ENCODE data around the gene SMCP. TPM values are rescaled to one million over a fixed set of nuclear protein-coding genes. Genes with fewer than 3 reads are reported as not detected.

The SMCP gene
- total RNA-seq, 1 donor from 2014 or later, result not detected

DNA sequence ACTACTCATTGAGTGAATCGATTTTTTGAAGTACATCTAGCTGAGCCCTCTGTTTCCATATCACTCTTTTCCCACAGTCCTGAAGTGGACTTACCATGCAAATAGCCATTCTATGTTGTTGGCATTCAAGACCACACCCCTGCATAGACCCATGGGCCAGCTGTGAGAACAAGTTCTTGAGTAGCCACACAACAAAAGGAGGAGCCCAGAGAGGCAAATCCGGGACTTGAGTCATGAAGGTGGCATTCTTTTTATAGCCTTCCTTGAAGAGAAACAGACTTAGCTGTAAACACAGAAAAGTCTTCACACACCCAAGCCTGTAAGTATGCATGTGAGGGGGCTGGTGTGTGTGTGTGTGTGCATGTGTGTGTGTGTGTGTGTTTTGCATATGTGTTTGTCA is 55.1 kb downstream of the SMCP start:
- H3K4me3 ChIP-seq, result no peak overlapping the region
- H3K4me1 ChIP-seq, result no peaks in the 10 kb centered on the region
- intact Hi-C loops (cut with micrococcal nuclease), result no loop called here
- H3K27ac ChIP-seq (replicated peaks), result no peak overlapping the region
- H3K9me3 ChIP-seq (replicated peaks), result peaks cover 5% of the 10 kb centered on the region
- H3K36me3 ChIP-seq, result no peaks in the 10 kb centered on the region
- H3K27me3 ChIP-seq (ENCODE audit: low read depth), result no peaks in the 10 kb centered on the region
- TF ChIP-seq, protein P1, sequence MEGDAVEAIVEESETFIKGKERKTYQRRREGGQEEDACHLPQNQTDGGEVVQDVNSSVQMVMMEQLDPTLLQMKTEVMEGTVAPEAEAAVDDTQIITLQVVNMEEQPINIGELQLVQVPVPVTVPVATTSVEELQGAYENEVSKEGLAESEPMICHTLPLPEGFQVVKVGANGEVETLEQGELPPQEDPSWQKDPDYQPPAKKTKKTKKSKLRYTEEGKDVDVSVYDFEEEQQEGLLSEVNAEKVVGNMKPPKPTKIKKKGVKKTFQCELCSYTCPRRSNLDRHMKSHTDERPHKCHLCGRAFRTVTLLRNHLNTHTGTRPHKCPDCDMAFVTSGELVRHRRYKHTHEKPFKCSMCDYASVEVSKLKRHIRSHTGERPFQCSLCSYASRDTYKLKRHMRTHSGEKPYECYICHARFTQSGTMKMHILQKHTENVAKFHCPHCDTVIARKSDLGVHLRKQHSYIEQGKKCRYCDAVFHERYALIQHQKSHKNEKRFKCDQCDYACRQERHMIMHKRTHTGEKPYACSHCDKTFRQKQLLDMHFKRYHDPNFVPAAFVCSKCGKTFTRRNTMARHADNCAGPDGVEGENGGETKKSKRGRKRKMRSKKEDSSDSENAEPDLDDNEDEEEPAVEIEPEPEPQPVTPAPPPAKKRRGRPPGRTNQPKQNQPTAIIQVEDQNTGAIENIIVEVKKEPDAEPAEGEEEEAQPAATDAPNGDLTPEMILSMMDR (IDR thresholded peaks at IDR 0.05; ENCODE audit: borderline replicate concordance), result no peak
- DNase-seq, result no peak

Other genes starting within 250 kb of the SMCP start
- gene LCE2D, start 214.9 kb upstream of the SMCP start, total RNA-seq, result not detected
- not detected for gene LCE2C, start 203.0 kb upstream of the SMCP start, total RNA-seq
- gene LCE2B, start 192.2 kb upstream of the SMCP start, total RNA-seq, result not detected
- gene LCE2A, start 180.0 kb upstream of the SMCP start, total RNA-seq, result not detected
- gene LCE4A, start 170.2 kb upstream of the SMCP start, total RNA-seq, result not detected
- not detected for gene KPRP, start 120.3 kb upstream of the SMCP start, total RNA-seq
- gene LCE1F, start 103.2 kb upstream of the SMCP start, total RNA-seq, result not detected
- gene LCE1E, start 92.1 kb upstream of the SMCP start, total RNA-seq, result not detected
- not detected for gene LCE1D, start 81.6 kb upstream of the SMCP start, total RNA-seq
- not detected for gene LCE1C, start 71.7 kb upstream of the SMCP start, total RNA-seq
- not detected for gene LCE1B, start 66.4 kb upstream of the SMCP start, total RNA-seq
- not detected for gene LCE1A, start 50.8 kb upstream of the SMCP start, total RNA-seq
- not detected for gene LCE6A, start 35.5 kb upstream of the SMCP start, total RNA-seq
- gene LCE7A, start 18.3 kb upstream of the SMCP start, total RNA-seq, result not detected
- gene IVL, start 30.2 kb downstream of the SMCP start, total RNA-seq, result not detected
- not detected for gene SPRR5, start 68.9 kb downstream of the SMCP start, total RNA-seq
- gene SPRR4, start 92.3 kb downstream of the SMCP start, total RNA-seq, result not detected
- not detected for gene SPRR1A, start 105.8 kb downstream of the SMCP start, total RNA-seq
- gene SPRR3, start 123.4 kb downstream of the SMCP start, total RNA-seq, result not detected
- not detected for gene SPRR1B, start 152.9 kb downstream of the SMCP start, total RNA-seq
- gene SPRR2D, start 162.8 kb downstream of the SMCP start, total RNA-seq, result not detected
- gene SPRR2A, start 179.2 kb downstream of the SMCP start, total RNA-seq, result not detected
- gene SPRR2B, start 193.3 kb downstream of the SMCP start, total RNA-seq, result not detected
- not detected for gene SPRR2E, start 216.2 kb downstream of the SMCP start, total RNA-seq
- gene SPRR2F, start 235.2 kb downstream of the SMCP start, total RNA-seq, result not detected

All from left ventricle myocardium inferior (tissue), 1 donor.